ENCODE results near the gene NUCB1.

Gene NUCB1

DNA sequence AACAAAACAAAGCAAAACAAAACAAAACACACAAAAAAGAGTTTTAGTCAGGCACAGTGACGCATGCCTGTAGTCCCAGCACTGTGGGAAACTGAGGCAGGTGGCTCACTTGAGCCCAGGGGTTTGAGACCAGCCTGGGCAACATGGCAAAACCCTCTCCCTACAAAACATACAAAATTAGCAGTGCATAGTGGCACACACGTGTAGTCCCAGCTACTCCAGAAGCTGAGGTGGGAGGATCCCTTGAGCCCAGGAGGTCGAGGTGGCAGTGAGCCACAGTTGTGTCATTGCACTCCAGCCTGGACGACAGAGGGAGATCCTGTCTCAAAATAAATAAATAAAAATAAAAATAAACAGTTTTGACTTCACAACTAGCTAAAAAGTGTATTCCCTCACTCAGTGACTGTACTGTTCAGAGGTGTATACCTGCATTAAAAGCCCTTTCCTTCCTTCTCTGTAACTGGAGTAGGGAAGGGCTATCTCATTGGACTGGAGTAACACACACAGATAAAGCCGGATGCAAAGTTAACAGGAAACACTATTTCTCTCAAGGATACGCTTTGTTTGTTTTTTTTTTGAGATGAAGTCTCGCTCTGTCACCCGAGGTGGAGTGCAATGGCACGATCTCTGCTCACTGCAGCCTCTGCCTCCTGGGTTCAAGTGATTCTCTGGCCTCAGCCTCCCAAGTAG lies 50.9 kb downstream of the NUCB1 start:
- Mint-ChIP-seq H3K4me1 (ENCODE audit: low read depth) (peaks cover 6% of the 10 kb centered on the region), H3K27me3 (ENCODE audit: low read depth) (no peaks in the 10 kb centered on the region), H3K9me3 (peaks cover 4% of the 10 kb centered on the region), H3K4me3 (no peak overlapping the region), H3K27ac (no peak overlapping the region), H3K36me3 (ENCODE audit: low read depth) (peaks cover 2% of the 10 kb centered on the region)

DNA sequence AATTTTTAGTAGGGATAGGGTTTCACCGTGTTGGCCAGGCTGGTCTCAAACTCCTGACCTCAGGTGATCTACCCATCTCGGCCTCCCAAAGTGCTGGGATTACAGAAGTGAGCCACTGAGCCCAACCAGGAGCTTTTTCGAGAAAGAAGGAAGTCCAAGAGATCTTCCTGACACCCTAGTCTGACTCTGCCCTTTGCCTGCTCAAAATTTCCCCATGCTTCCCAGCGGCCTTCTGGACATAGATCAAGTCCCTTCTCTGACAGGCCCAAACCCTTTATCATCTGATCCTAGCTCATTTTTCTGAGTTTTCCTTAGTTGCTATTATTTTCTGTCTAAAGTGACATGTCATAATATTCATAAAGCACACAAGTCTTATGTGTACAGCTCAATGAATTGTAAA lies 53.0 kb downstream of the NUCB1 start:
- Mint-ChIP-seq H3K4me3 (no peak overlapping the region), H3K36me3 (ENCODE audit: low read depth) (peaks cover 20% of the 10 kb centered on the region), H3K27ac (no peak overlapping the region), H3K4me1 (ENCODE audit: low read depth) (peaks cover 14% of the 10 kb centered on the region), H3K27me3 (ENCODE audit: low read depth) (no peaks in the 10 kb centered on the region), H3K9me3 (no peaks in the 10 kb centered on the region)

DNA sequence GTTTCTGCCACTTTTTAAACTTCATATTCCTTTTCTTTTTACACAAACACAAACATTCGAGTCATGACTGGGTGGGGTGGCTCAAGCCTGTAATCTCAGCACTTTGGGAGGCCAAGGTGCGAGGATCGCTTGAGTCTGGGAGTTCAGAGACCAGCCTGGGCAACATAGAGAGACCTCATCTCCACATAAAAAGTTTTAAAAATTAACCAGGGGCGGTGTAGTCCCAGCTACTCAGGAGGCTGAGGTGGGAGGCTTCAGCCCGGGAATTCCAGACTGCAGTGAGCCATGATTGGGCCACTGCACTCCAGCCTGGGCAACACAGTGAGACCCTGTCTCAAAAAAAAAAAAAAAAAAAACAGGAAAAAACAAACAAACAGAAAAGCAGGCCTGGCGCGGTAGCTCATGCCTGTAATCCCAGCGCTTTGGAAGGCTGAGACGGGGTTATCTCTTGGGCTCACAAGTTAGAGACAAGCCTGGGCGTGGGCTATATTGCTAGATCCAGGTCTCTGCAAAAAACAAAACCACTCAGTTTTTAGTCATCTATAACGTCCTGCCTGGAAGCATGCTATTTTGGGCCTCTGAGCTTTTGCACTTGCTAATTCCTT lies 54.0 kb downstream of the NUCB1 start:
- H3K4me1 Mint-ChIP-seq (ENCODE audit: low read depth), result peaks cover 18% of the 10 kb centered on the region
- peaks cover 26% of the 10 kb centered on the region for H3K36me3 Mint-ChIP-seq (ENCODE audit: low read depth)
- H3K9me3 Mint-ChIP-seq, result no peaks in the 10 kb centered on the region
- no peaks in the 10 kb centered on the region for H3K27me3 Mint-ChIP-seq (ENCODE audit: low read depth)
- H3K4me3 Mint-ChIP-seq, result peak overlapping the region; percentile 89
- H3K27ac Mint-ChIP-seq, result peak overlapping the region; percentile 91

DNA sequence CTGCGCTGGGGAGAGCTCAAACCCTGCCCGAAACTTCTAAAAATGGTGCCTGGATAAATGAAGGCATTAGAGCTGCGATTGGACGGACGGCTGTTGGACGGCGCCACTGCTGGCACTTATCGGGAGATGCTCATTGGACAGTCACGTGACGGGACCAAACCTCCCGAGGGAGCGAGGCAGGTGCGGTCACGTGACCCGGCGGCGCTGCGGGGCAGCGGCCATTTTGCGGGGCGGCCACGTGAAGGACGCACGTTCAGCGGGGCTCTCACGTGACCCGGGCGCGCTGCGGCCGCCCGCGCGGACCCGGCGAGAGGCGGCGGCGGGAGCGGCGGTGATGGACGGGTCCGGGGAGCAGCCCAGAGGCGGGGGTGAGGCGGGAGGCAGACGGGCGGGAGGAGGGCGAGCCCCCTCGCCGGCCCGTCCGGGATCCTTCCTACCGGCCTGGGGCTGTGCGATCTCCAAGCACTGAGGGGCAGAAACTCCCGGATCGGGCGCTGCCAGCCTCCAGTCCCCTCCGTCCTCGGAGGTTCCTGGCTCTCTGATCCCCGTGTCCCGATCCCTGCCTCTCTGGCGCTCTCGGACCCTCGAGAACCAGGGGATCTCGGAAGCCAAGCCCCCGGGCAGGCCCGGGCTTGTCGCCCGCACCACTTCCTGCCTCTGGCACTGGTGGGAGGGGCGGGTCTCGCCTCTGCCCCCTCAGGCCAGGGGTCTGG lies 54.6 kb downstream of the NUCB1 start, which contains the start of gene BAX:
Gene BAX, plus strand, starts transcription at position 281 of the 713 bp plus-strand sequence. Its CDS starts 54 bp downstream, at position 335.
- Mint-ChIP-seq H3K27me3 (ENCODE audit: low read depth) (no peaks in the 10 kb centered on the region), H3K4me3 (peak within 1 kb of the TSS; percentile 93), H3K27ac (peak within 1 kb of the TSS; percentile 91), H3K36me3 (ENCODE audit: low read depth) (peaks cover 26% of the 10 kb centered on the region), H3K4me1 (ENCODE audit: low read depth) (peaks cover 21% of the 10 kb centered on the region), H3K9me3 (no peaks in the 10 kb centered on the region)

DNA sequence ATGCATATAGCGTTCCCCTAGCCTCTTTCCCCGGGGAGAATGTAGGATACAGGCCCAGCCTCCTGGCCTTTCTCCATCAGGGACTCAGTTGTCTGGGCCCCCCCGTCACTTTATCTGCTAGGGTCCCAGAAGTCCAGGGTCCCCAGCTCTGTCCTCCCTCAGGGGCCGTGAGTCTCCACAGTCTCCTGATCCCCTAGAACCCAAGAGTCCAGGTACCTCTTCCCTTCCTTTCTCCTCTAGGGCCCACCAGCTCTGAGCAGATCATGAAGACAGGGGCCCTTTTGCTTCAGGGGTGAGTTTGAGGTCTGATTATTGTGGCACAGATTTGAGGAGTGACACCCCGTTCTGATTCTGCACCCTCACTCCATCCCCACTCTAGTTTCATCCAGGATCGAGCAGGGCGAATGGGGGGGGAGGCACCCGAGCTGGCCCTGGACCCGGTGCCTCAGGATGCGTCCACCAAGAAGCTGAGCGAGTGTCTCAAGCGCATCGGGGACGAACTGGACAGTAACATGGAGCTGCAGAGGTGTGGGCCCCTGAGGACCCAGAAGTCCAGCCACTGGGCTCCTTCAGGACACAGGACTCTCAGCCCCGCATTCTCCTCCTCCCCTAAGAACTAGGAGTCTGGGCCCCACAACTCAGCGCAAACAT lies 55.3 kb downstream of the NUCB1 start:
- Mint-ChIP-seq H3K4me3 (peak overlapping the region; percentile 93), H3K27ac (peak overlapping the region; percentile 87), H3K9me3 (no peaks in the 10 kb centered on the region), H3K4me1 (ENCODE audit: low read depth) (peaks cover 23% of the 10 kb centered on the region), H3K27me3 (ENCODE audit: low read depth) (no peaks in the 10 kb centered on the region), H3K36me3 (ENCODE audit: low read depth) (peaks cover 28% of the 10 kb centered on the region)

DNA sequence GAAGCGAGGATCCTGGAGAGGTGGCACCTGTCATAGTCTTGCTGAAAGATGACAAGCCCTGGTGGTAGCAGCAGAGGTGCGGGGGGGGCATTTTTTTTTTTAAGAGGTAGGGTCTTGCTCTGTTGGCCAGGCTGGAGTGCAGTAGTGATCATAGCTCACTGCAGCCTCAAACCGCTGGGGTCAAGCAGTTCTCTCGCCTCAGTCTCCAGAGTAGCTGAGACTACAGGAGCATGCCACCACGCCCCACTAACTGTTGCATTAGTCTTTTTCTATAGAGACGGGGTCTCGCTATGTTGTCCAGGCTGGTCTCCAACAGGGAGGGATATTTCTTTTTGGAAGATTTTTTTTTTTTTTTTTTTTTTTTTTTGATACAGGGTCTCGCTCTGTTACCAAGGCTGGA lies 57.9 kb downstream of the NUCB1 start:
- Mint-ChIP-seq H3K4me3 (peak overlapping the region; percentile 17), H3K27ac (peak overlapping the region; percentile 39), H3K9me3 (no peaks in the 10 kb centered on the region), H3K27me3 (ENCODE audit: low read depth) (no peaks in the 10 kb centered on the region), H3K36me3 (ENCODE audit: low read depth) (peaks cover 38% of the 10 kb centered on the region), H3K4me1 (ENCODE audit: low read depth) (peaks cover 32% of the 10 kb centered on the region)

DNA sequence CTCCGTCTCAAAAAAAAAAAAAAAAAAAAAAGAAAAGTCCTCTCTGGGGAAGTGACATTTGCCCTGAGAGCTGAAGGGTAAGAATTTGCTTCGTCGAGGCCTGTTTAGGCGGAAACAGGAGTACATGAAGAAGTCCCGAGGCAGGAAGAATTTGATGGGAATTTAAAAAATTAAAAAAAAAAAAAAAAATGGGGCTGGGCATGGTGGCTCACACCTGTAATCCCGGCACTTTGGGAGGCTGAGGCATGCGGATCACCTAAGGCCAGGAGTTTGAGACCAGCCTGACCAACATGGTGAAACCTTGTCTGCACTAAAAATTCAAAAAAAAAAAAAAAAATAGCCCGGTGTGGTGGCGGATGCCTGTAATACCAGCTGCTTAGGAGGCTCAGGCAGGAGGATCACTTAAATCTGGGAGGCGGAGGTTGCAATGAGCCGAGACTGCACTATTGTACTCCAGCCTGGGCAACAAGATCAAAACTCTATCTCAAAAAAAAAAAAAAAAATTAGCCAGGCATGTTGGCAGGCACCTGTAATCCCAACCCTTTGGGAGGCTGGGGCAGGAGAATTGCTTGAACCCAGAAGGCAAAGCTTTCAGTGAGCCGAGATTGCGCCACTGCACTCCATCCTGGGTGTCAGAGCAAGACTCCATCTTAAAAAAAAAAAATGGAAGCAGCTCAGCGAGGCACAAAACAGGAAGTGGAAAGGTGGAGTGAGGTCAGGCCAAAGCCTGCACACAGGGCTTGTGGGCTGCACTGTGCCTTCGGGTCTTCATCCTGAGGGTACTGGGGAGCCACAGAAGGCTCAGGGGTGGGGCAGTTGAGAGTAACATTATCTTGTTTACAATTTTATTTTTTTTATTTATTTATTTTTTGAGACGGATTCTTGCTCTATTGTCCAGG lies 59.5 kb downstream of the NUCB1 start:
- Mint-ChIP-seq H3K27ac (peak overlapping the region; percentile 49), H3K36me3 (ENCODE audit: low read depth) (peaks cover 38% of the 10 kb centered on the region), H3K9me3 (no peaks in the 10 kb centered on the region), H3K4me1 (ENCODE audit: low read depth) (peaks cover 41% of the 10 kb centered on the region), H3K27me3 (ENCODE audit: low read depth) (no peaks in the 10 kb centered on the region), H3K4me3 (no peak overlapping the region)

DNA sequence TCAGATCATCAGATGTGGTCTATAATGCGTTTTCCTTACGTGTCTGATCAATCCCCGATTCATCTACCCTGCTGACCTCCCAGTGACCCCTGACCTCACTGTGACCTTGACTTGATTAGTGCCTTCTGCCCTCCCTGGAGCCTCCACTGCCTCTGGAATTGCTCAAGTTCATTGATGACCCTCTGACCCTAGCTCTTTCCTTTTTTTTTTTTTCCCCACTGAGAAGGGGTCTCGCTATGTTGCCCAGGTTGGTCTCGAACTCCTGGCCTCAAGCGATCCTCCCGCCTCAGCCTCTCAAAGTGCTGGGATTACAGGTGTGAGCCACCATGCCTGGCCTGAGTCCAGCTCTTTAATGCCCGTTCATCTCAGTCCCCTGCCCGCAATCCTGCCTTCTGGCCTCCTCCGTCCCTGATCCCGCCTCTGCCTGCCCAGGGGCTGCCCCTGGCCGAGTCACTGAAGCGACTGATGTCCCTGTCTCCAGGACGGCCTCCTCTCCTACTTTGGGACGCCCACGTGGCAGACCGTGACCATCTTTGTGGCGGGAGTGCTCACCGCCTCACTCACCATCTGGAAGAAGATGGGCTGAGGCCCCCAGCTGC lies 61.0 kb downstream of the NUCB1 start:
- no peaks in the 10 kb centered on the region for H3K27me3 Mint-ChIP-seq (ENCODE audit: low read depth)
- no peaks in the 10 kb centered on the region for H3K9me3 Mint-ChIP-seq
- H3K36me3 Mint-ChIP-seq (ENCODE audit: low read depth), result peaks cover 41% of the 10 kb centered on the region
- peak overlapping the region; percentile 74 for H3K27ac Mint-ChIP-seq
- H3K4me1 Mint-ChIP-seq (ENCODE audit: low read depth), result peaks cover 46% of the 10 kb centered on the region
- no peak overlapping the region for H3K4me3 Mint-ChIP-seq

DNA sequence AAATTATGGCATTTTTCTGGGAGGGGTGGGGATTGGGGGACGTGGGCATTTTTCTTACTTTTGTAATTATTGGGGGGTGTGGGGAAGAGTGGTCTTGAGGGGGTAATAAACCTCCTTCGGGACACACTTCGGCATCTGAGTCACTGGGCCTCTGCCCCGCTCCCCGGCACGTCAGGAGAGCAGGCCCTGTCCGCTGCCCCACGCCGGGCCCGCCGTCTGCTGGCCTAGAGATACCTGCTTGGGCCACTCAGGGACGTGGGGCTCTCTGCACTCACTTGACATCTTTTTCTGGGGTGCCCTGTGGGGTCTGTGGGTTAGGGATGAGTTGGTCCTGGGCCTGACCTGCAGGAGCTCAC lies 61.5 kb downstream of the NUCB1 start:
- H3K9me3 Mint-ChIP-seq, result no peaks in the 10 kb centered on the region
- peak overlapping the region; percentile 43 for H3K4me3 Mint-ChIP-seq
- no peaks in the 10 kb centered on the region for H3K27me3 Mint-ChIP-seq (ENCODE audit: low read depth)
- H3K36me3 Mint-ChIP-seq (ENCODE audit: low read depth), result peaks cover 43% of the 10 kb centered on the region
- peak overlapping the region; percentile 96 for H3K27ac Mint-ChIP-seq
- peaks cover 47% of the 10 kb centered on the region for H3K4me1 Mint-ChIP-seq (ENCODE audit: low read depth)

DNA sequence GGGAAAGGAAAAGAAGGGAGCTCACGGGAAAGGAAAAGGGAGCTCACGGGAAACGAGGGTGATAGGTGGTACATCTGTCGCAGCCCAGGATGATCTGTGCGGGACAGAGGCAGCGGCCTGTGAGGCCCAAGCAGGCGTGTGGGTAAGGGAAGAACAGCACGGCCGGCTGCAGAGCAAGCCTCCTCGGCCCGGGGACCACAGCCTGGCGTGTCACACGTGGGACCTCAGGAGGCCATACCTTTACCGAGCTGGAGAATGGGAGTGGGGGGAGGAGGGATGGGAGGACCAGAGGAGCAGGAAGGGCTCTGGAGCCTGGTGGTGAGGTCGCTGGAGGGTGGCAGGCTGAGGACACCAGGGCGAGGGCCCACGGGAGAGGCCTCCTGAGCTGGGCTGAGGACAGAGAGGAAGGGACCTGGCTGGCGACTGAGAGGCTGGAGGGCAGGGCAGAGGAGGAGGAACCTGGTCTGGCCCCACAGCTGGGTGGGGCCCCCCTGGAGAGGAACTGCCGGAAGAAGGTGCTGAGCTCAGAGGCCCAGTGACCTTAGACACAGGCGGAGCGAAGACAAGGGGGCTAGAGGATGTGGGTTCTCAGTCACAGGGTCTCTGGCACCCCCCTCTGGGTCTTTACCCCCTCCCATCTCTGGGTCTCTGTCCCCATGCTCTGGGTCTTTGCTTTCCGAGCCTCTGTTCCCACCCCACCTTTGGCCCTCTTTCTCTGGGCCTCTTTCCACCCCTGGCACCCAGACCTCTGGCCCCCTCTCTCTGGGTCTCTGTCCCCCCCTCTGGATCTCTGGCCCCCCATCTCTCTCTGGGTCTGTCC lies 62.1 kb downstream of the NUCB1 start:
- peak overlapping the region; percentile 96 for H3K27ac Mint-ChIP-seq

DNA sequence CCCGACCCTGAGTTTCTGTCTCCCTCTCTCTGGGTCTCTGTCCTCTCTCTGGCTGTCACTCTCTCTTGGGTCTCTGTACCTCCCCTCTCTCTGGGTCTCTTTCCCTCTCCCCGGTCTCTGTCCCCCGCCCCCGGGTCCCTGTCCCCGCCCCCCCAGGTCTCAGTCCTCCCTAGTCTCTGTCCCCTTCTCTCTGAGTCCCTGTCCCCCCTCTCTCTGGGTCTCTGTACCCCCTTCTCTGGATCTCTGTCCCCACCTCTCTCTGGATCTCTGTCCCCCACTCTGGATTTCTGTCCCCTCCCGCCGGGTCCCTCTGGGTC lies 62.7 kb downstream of the NUCB1 start:
- H3K36me3 Mint-ChIP-seq (ENCODE audit: low read depth), result peaks cover 37% of the 10 kb centered on the region
- no peaks in the 10 kb centered on the region for H3K9me3 Mint-ChIP-seq
- peak overlapping the region; percentile 96 for H3K27ac Mint-ChIP-seq
- H3K4me1 Mint-ChIP-seq (ENCODE audit: low read depth), result peaks cover 47% of the 10 kb centered on the region
- peak overlapping the region; percentile 98 for H3K4me3 Mint-ChIP-seq
- H3K27me3 Mint-ChIP-seq (ENCODE audit: low read depth), result no peaks in the 10 kb centered on the region

More for the DNA sequence above, 62.1 kb downstream of the NUCB1 start:
- peaks cover 41% of the 10 kb centered on the region for H3K36me3 Mint-ChIP-seq (ENCODE audit: low read depth)
- H3K4me1 Mint-ChIP-seq (ENCODE audit: low read depth), result peaks cover 45% of the 10 kb centered on the region
- no peaks in the 10 kb centered on the region for H3K27me3 Mint-ChIP-seq (ENCODE audit: low read depth)
- H3K9me3 Mint-ChIP-seq, result no peaks in the 10 kb centered on the region
- H3K4me3 Mint-ChIP-seq, result peak overlapping the region; percentile 59

DNA sequence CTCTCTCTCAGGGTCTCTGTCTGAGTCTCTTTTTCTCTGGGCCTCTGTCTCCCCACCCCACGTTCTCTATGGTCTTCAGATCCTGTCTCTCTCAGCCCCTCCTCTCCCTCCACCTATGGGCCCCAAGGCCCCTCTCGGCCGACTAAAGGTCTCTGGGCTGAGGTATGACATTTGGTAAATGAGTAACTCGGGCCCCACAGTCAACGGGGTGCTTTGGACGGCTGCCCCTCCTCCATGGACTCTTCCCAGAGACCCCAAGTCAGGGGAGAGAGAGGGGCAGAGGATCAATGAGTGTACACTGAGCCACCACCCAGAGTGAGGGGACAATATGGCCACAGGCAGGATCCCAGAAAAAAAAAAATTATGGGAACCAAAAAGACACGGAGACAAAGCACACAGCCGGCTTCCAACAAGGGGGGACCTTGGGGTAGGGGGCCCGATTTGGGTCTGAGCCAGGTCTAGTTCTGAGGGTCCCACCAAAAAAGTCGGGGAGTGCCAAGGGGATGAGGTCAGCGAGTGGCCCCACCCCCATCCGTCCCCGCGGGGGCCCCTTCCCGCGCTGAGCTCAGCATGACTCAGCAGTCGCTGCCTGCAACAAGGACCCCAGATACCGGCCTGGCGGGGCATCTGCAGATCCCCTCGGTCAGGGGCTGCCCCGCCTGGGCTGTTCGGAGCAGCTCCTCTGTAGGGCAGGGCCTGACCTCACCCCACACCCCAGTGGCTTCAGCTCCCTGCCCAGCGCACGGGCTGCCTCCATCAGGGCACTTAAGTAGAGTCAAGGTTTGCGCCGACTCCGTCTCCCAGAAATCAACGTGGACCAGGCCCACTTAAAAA lies 63.5 kb downstream of the NUCB1 start:
- H3K4me3 Mint-ChIP-seq, result peak overlapping the region; percentile 98
- peak overlapping the region; percentile 96 for H3K27ac Mint-ChIP-seq
- H3K36me3 Mint-ChIP-seq (ENCODE audit: low read depth), result peaks cover 36% of the 10 kb centered on the region
- H3K4me1 Mint-ChIP-seq (ENCODE audit: low read depth), result peaks cover 47% of the 10 kb centered on the region
- H3K27me3 Mint-ChIP-seq (ENCODE audit: low read depth), result no peaks in the 10 kb centered on the region
- no peaks in the 10 kb centered on the region for H3K9me3 Mint-ChIP-seq

Measured in T-helper 1 cell treated with Interleukin-12 subunit alpha and Interleukin-12 subunit beta and Interleukin-4 antibody, amounts not matched to agents 30 μg/mL and 1 μg/mL, for 36 hours (primary cell).